ENCODE results near the gene SGCD.

Gene SGCD

GRCh38 chr5:156593546-156593945 lies 266.6 kb downstream of the SGCD start:
- no peak for ATAC-seq
- TF ChIP-seq, protein P1, sequence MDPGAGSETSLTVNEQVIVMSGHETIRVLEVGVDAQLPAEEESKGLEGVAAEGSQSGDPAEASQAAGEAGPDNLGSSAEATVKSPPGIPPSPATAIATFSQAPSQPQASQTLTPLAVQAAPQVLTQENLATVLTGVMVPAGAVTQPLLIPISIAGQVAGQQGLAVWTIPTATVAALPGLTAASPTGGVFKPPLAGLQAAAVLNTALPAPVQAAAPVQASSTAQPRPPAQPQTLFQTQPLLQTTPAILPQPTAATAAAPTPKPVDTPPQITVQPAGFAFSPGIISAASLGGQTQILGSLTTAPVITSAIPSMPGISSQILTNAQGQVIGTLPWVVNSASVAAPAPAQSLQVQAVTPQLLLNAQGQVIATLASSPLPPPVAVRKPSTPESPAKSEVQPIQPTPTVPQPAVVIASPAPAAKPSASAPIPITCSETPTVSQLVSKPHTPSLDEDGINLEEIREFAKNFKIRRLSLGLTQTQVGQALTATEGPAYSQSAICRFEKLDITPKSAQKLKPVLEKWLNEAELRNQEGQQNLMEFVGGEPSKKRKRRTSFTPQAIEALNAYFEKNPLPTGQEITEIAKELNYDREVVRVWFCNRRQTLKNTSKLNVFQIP (CRISPR knock-in tag; IDR thresholded peaks at IDR 0.05; ENCODE audit: borderline replicate concordance, low read depth): no peak
- TF ChIP-seq, protein P2, sequence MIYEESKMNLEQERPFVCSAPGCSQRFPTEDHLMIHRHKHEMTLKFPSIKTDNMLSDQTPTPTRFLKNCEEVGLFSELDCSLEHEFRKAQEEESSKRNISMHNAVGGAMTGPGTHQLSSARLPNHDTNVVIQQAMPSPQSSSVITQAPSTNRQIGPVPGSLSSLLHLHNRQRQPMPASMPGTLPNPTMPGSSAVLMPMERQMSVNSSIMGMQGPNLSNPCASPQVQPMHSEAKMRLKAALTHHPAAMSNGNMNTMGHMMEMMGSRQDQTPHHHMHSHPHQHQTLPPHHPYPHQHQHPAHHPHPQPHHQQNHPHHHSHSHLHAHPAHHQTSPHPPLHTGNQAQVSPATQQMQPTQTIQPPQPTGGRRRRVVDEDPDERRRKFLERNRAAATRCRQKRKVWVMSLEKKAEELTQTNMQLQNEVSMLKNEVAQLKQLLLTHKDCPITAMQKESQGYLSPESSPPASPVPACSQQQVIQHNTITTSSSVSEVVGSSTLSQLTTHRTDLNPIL (CRISPR knock-in tag; IDR thresholded peaks at IDR 0.05; ENCODE audit: low read depth): no peak
- TF ChIP-seq ARNTL (CRISPR knock-in tag; IDR thresholded peaks at IDR 0.05; ENCODE audit: borderline replicate concordance, low read depth) (no peak), ZNF565 (CRISPR knock-in tag; conservative IDR thresholded peaks at IDR 0.05; ENCODE audit: low read depth) (no peak), PPARA (CRISPR knock-in tag; IDR thresholded peaks at IDR 0.05; ENCODE audit: borderline replicate concordance) (no peak), TOX (CRISPR knock-in tag; IDR thresholded peaks at IDR 0.05; ENCODE audit: borderline replicate concordance) (no peak), GLIS3 (CRISPR knock-in tag; IDR thresholded peaks at IDR 0.05) (no peak), ZNF70 (CRISPR knock-in tag; IDR thresholded peaks at IDR 0.05) (no peak), ZFP3 (CRISPR knock-in tag; IDR thresholded peaks at IDR 0.05) (no peak), CSRNP3 (CRISPR knock-in tag; IDR thresholded peaks at IDR 0.05) (no peak), SNAI2 (CRISPR knock-in tag; IDR thresholded peaks at IDR 0.05) (no peak), CSDC2 (CRISPR knock-in tag; IDR thresholded peaks at IDR 0.05) (no peak)

- ATAC-seq: no peak
- TF ChIP-seq PPARA (CRISPR knock-in tag; IDR thresholded peaks at IDR 0.05; ENCODE audit: borderline replicate concordance): no peak
- TF ChIP-seq OSR1 (CRISPR knock-in tag; IDR thresholded peaks at IDR 0.05): no peak
These were observed 267.4 kb downstream of the SGCD start for GRCh38 chr5:156594406-156594805.

- ATAC-seq: no peak
- no peak for TF ChIP-seq OSR1 (CRISPR knock-in tag; IDR thresholded peaks at IDR 0.05)
- no peak for TF ChIP-seq ZNF8 (CRISPR knock-in tag; IDR thresholded peaks at IDR 0.05)
- TF ChIP-seq, protein P3, sequence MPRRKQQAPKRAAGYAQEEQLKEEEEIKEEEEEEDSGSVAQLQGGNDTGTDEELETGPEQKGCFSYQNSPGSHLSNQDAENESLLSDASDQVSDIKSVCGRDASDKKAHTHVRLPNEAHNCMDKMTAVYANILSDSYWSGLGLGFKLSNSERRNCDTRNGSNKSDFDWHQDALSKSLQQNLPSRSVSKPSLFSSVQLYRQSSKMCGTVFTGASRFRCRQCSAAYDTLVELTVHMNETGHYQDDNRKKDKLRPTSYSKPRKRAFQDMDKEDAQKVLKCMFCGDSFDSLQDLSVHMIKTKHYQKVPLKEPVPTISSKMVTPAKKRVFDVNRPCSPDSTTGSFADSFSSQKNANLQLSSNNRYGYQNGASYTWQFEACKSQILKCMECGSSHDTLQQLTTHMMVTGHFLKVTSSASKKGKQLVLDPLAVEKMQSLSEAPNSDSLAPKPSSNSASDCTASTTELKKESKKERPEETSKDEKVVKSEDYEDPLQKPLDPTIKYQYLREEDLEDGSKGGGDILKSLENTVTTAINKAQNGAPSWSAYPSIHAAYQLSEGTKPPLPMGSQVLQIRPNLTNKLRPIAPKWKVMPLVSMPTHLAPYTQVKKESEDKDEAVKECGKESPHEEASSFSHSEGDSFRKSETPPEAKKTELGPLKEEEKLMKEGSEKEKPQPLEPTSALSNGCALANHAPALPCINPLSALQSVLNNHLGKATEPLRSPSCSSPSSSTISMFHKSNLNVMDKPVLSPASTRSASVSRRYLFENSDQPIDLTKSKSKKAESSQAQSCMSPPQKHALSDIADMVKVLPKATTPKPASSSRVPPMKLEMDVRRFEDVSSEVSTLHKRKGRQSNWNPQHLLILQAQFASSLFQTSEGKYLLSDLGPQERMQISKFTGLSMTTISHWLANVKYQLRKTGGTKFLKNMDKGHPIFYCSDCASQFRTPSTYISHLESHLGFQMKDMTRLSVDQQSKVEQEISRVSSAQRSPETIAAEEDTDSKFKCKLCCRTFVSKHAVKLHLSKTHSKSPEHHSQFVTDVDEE (CRISPR knock-in tag; IDR thresholded peaks at IDR 0.05): no peak
- TF ChIP-seq ESRRG (CRISPR knock-in tag; IDR thresholded peaks at IDR 0.05): no peak
- no peak for TF ChIP-seq GLIS3 (CRISPR knock-in tag; IDR thresholded peaks at IDR 0.05)
- TF ChIP-seq, protein P1 (CRISPR knock-in tag; IDR thresholded peaks at IDR 0.05; ENCODE audit: borderline replicate concordance, low read depth): no peak
- TF ChIP-seq TOX (CRISPR knock-in tag; IDR thresholded peaks at IDR 0.05; ENCODE audit: borderline replicate concordance): no peak
- TF ChIP-seq BACH2 (CRISPR knock-in tag; IDR thresholded peaks at IDR 0.05; ENCODE audit: borderline replicate concordance): no peak
- TF ChIP-seq ZNF565 (CRISPR knock-in tag; conservative IDR thresholded peaks at IDR 0.05; ENCODE audit: low read depth): no peak
- TF ChIP-seq PPARA (CRISPR knock-in tag; IDR thresholded peaks at IDR 0.05; ENCODE audit: borderline replicate concordance): no peak
These were observed 268.3 kb downstream of the SGCD start for GRCh38 chr5:156595132-156595787.

GRCh38 chr5:156597276-156597675 lies 270.3 kb downstream of the SGCD start:
- ATAC-seq: no peak
- TF ChIP-seq OSR1 (CRISPR knock-in tag; IDR thresholded peaks at IDR 0.05) (no peak), ZFP3 (CRISPR knock-in tag; IDR thresholded peaks at IDR 0.05) (no peak), ZC3H10 (CRISPR knock-in tag; IDR thresholded peaks at IDR 0.05) (no peak), CSDC2 (CRISPR knock-in tag; IDR thresholded peaks at IDR 0.05) (no peak), ZNF8 (CRISPR knock-in tag; IDR thresholded peaks at IDR 0.05) (no peak), PPARA (CRISPR knock-in tag; IDR thresholded peaks at IDR 0.05; ENCODE audit: borderline replicate concordance) (no peak), TOX (CRISPR knock-in tag; IDR thresholded peaks at IDR 0.05; ENCODE audit: borderline replicate concordance) (no peak), ISL1 (CRISPR knock-in tag; IDR thresholded peaks at IDR 0.05) (no peak), CSRNP3 (CRISPR knock-in tag; IDR thresholded peaks at IDR 0.05) (no peak), TCF4 (CRISPR knock-in tag; IDR thresholded peaks at IDR 0.05; ENCODE audit: borderline replicate concordance) (no peak), ESRRG (CRISPR knock-in tag; IDR thresholded peaks at IDR 0.05) (no peak)
- TF ChIP-seq, protein P3 (CRISPR knock-in tag; IDR thresholded peaks at IDR 0.05): no peak
